GM12864 (cell line): Measurements from ENCODE around the gene NRG2.
A peak's percentile ranks its signal among the peaks of the same experiment; 100 is the strongest.

Source experiments
- DNase-seq: peaks from one replicate; pipeline ENCODE4 v3.0.0-alpha.2; 2011; ENCODE audit warnings: low read depth
- H3K4me3 ChIP-seq: 2 replicates; pipeline ENCODE4 v1.5.1; 2011; ENCODE audit warnings: mild to moderate bottlenecking, low read depth, low read length, control low read depth
- CTCF ChIP-seq: IDR thresholded peaks from 2 replicates; pipeline ENCODE4 v1.5.1; 2011; ENCODE audit warnings: low read depth, mild to moderate bottlenecking, moderate library complexity, low read length, control low read depth, inconsistent platforms; ENCODE audit errors: missing control alignments

Gene NRG2

GRCh38 chr5:139877129-139877597 is 165.9 kb downstream of the NRG2 start:
- TF ChIP-seq CTCF: no peak
- DNase-seq: no peak
- H3K4me3 ChIP-seq: no peak overlapping the region

GRCh38 chr5:139875957-139876356 is 167.1 kb downstream of the NRG2 start:
- H3K4me3 ChIP-seq: no peak overlapping the region
- TF ChIP-seq CTCF: no peak
- no peak for DNase-seq

- no peak overlapping the region for H3K4me3 ChIP-seq
- DNase-seq: no peak
- TF ChIP-seq CTCF: no peak
Measured at GRCh38 chr5:139872851-139873794, 170.0 kb downstream of the NRG2 start.

GRCh38 chr5:139872052-139872766 is 170.9 kb downstream of the NRG2 start:
- peak; percentile 34 for TF ChIP-seq CTCF
- DNase-seq: no peak
- H3K4me3 ChIP-seq: no peak overlapping the region

- H3K4me3 ChIP-seq: no peak overlapping the region
- TF ChIP-seq CTCF: no peak
- DNase-seq: no peak
Measured at GRCh38 chr5:139871614-139872013, 171.5 kb downstream of the NRG2 start.

- TF ChIP-seq CTCF: no peak
- DNase-seq: no peak
- no peak overlapping the region for H3K4me3 ChIP-seq
Measured at GRCh38 chr5:139870677-139871076, 172.4 kb downstream of the NRG2 start.
